Bronchial epithelial cell (primary cell): ENCODE data around the gene SCFD2. TPM values are rescaled to one million over a fixed set of nuclear protein-coding genes. Genes with fewer than 3 reads are reported as not detected.

Experiments
- DNase-seq: peaks from one replicate; pipeline ENCODE4 v3.0.0-alpha.2; 2010; ENCODE audit warnings: low read depth
- FAIRE-seq: peaks from 2 replicates; lab custom pipeline; 2011; peaks lifted over from hg19 to GRCh38; lab: Jason Lieb, UNC
- H3K27me3 ChIP-seq: 2 replicates; pipeline ENCODE4 v1.5.1; 2011; ENCODE audit warnings: low read length; ENCODE audit not compliant: control insufficient read depth, insufficient read depth
- H3K36me3 ChIP-seq: 2 replicates; pipeline ENCODE4 v1.5.1; 2011; ENCODE audit warnings: low read length; ENCODE audit not compliant: control insufficient read depth, insufficient read depth
- H3K4me3 ChIP-seq: 2 replicates; pipeline ENCODE4 v1.5.1; 2011; ENCODE audit warnings: mild to moderate bottlenecking, low read depth, low read length, control low read depth
- CTCF ChIP-seq: IDR thresholded peaks from 2 replicates; pipeline ENCODE4 v1.5.1; 2011; ENCODE audit warnings: mild to moderate bottlenecking, moderate library complexity, low read length, control low read depth, inconsistent platforms; ENCODE audit not compliant: insufficient read depth, severe bottlenecking
- total RNA-seq: library from RNA; depleted of rRNA; stranded (reverse); fragments of >200 nt; gene quantifications from 2 replicates; pipeline ENCODE4 v1.2.1, GENCODE V29; 2014

SCFD2 gene
- total RNA-seq, 1 donor from 2014 or later = 21.9 TPM

- Histone ChIP-seq H3K36me3 (no peaks in the 10 kb centered on the region), H3K27me3 (no peaks in the 10 kb centered on the region), H3K4me3 (no peak overlapping the region)
- DNase-seq (no peak), FAIRE-seq (no peak)
- TF ChIP-seq CTCF = no peak
Observed at GRCh38 chr4:53197772-53198142, 168.1 kb downstream of the SCFD2 start.

- no peak for FAIRE-seq
- peak; percentile 52 for TF ChIP-seq CTCF
- H3K27me3 ChIP-seq = no peaks in the 10 kb centered on the region
- peak; percentile 79 for DNase-seq
- no peaks in the 10 kb centered on the region for H3K36me3 ChIP-seq
- no peak overlapping the region for H3K4me3 ChIP-seq
Observed at GRCh38 chr4:53196882-53197771, 168.7 kb downstream of the SCFD2 start.

- Histone ChIP-seq H3K27me3 (no peaks in the 10 kb centered on the region), H3K36me3 (no peaks in the 10 kb centered on the region), H3K4me3 (no peak overlapping the region)
- DNase-seq = no peak
- TF ChIP-seq CTCF = no peak
- FAIRE-seq = no peak
Observed at GRCh38 chr4:53195815-53196661, 169.8 kb downstream of the SCFD2 start.

GRCh38 chr4:53194727-53195126 is 171.1 kb downstream of the SCFD2 start:
- no peak for TF ChIP-seq CTCF
- Histone ChIP-seq H3K36me3 (no peaks in the 10 kb centered on the region), H3K4me3 (no peak overlapping the region), H3K27me3 (no peaks in the 10 kb centered on the region)
- FAIRE-seq (no peak), DNase-seq (no peak)

- no peaks in the 10 kb centered on the region for H3K36me3 ChIP-seq
- TF ChIP-seq CTCF = no peak
- H3K4me3 ChIP-seq = no peak overlapping the region
- H3K27me3 ChIP-seq = no peaks in the 10 kb centered on the region
- FAIRE-seq = no peak
- no peak for DNase-seq
Observed at GRCh38 chr4:53193111-53193510, 172.8 kb downstream of the SCFD2 start.
